SKM-1 (cell line): Measurements from ENCODE around the gene RAB31.

Experiments
- DNase-seq: peaks from one replicate; lab custom pipeline; 2025; ENCODE audit not compliant: unreplicated experiment; lab: John Stamatoyannopoulos, UW

The RAB31 gene

DNA sequence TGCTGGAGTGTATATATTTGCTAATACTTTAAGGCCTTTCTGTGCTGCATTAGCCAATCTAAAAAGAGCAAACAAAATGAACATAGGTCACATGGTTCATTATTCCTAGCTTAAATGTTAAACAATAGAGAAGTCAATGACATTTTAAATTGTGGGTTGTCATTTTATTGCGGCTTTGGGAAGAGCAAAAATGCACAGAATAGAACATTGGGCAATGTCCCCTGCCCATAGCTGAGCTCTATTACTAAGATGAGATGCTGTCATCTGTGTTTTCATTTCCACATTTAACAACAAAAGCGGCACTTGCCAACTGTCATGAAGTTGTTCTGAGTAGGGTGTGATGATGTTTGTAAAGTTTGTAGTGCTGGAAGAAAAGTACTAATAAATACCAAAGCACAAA lies 202.6 kb downstream of the RAB31 start:
- no peak for DNase-seq

DNA sequence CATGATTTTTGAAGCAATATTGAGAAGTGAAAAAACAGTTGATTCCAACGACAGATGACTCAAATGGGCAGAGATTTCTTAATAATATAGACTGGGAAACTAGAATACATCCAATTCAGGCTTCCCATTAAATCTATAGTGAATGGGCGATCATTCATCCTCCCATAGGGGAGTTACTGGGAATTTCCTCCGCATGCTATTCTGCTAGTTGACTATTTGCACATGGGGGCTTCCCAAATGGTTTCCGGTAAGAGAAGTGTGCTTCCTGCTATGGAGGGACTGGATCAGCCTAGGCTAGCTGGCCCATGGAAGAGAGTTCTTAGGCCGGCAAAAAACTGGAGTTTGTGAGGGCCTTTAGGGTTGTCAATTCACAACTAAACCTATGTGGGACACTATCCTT lies 203.1 kb downstream of the RAB31 start:
- DNase-seq, result no peak
